Middle frontal gyrus (tissue), 1 donor: ENCODE results near the gene CMPK1.

ENCODE experiments used
- DNase-seq: peaks from one replicate; pipeline ENCODE4 v3.0.0-alpha.2; 2015; ENCODE audit warnings: low spot score; ENCODE audit errors: extremely low spot score

The CMPK1 gene

GRCh38 chr1:47420547-47420946 is 87.0 kb downstream of the CMPK1 start:
- DNase-seq, result no peak

GRCh38 chr1:47423872-47424271 is 90.3 kb downstream of the CMPK1 start:
- no peak for DNase-seq

GRCh38 chr1:47424336-47424982 is 90.9 kb downstream of the CMPK1 start:
- no peak for DNase-seq
